Measurements from ENCODE around the gene AASS.

DNA sequence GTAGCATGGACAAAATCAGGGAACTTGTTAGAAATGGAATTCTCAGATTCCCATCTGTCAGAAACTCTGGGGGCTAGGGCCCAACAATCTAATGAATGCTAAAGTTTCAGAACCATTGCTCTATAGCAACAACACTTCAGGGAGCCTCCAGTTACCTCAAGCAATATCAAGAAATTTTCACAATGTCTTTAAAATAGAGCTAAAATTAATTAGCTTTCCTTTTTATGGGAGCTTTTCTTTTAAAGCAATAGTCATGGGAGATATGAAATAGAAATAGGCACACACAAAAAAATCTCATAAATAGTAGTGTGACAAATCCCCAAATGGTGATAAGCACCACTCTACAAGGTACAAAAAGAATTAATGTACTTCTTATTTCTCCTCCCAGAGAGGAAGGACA lies 80.9 kb downstream of the AASS start:
- TF ChIP-seq EP300 (IDR thresholded peaks at IDR 0.05) (no peak), POLR2AphosphoS5 (IDR thresholded peaks at IDR 0.05) (no peak), POLR2A (IDR thresholded peaks at IDR 0.05) (no peak)
- TF ChIP-seq, protein P1, sequence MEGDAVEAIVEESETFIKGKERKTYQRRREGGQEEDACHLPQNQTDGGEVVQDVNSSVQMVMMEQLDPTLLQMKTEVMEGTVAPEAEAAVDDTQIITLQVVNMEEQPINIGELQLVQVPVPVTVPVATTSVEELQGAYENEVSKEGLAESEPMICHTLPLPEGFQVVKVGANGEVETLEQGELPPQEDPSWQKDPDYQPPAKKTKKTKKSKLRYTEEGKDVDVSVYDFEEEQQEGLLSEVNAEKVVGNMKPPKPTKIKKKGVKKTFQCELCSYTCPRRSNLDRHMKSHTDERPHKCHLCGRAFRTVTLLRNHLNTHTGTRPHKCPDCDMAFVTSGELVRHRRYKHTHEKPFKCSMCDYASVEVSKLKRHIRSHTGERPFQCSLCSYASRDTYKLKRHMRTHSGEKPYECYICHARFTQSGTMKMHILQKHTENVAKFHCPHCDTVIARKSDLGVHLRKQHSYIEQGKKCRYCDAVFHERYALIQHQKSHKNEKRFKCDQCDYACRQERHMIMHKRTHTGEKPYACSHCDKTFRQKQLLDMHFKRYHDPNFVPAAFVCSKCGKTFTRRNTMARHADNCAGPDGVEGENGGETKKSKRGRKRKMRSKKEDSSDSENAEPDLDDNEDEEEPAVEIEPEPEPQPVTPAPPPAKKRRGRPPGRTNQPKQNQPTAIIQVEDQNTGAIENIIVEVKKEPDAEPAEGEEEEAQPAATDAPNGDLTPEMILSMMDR (IDR thresholded peaks at IDR 0.05), result no peak
